Fibroblast of lung (primary cell): ENCODE results near the gene ODAD4.
A peak's percentile ranks its signal among the peaks of the same experiment; 100 is the strongest.

ENCODE experiments used
- CTCF ChIP-seq, 2 donors: IDR thresholded peaks in 1 of 2; conservative IDR thresholded peaks in 1 of 2; 1 replicate in 1 of 2; 2 replicates in 1 of 2; pipeline ENCODE4 v1.5.1; 2011 to 2012; ENCODE audit warnings: low read length in 2 of 2, control low read depth in 1 of 2, inconsistent platforms in 1 of 2, low read depth in 1 of 2, mild to moderate bottlenecking in 1 of 2
- EZH2 ChIP-seq: IDR thresholded peaks from 2 replicates; pipeline ENCODE4 v1.5.1; 2012; ENCODE audit warnings: low read length, control low read depth, mild to moderate bottlenecking; ENCODE audit errors: missing control alignments

- TF ChIP-seq CTCF (conservative IDR thresholded peaks at IDR 0.05 in 1 of 2, IDR thresholded peaks at IDR 0.05 in 1 of 2; ENCODE audit: low read depth in 1 of 2, low read length in 2 of 2) = peak in 1 of 2 donors; percentile 26
- no peak for TF ChIP-seq EZH2
Measured at GRCh38 chr17:41885733-41886132, 44.7 kb upstream of the ODAD4 start.
